ENCODE data around the gene CCDC60. TPM values are rescaled to one million over a fixed set of nuclear protein-coding genes. Genes with fewer than 3 reads are reported as not detected.
"Not testable (repeated sequence)": the region's sequence is repeated elsewhere in the genome, so short reads cannot be mapped to it uniquely, and the experiment has no call there.

CCDC60 gene
- total RNA-seq, 1 donor = not detected

GRCh38 chr12:119354172-119354571 is 19.6 kb downstream of the CCDC60 start:
- H3K4me3 ChIP-seq (ENCODE audit: low read depth, low read length) = no peak overlapping the region
- TF ChIP-seq CTCF (IDR thresholded peaks at IDR 0.05; ENCODE audit: insufficient read depth, low read length) = no peak
- DNase-seq (ENCODE audit: low read depth) = no peak

GRCh38 chr12:119360366-119360765 is 25.8 kb downstream of the CCDC60 start:
- not testable (repeated sequence) for DNase-seq (ENCODE audit: low read depth); H3K4me3 ChIP-seq (ENCODE audit: low read depth, low read length)

GRCh38 chr12:119363037-119363436 is 28.5 kb downstream of the CCDC60 start:
- no peak for DNase-seq (ENCODE audit: low read depth)
- TF ChIP-seq CTCF (IDR thresholded peaks at IDR 0.05; ENCODE audit: insufficient read depth, low read length) = no peak
- H3K4me3 ChIP-seq (ENCODE audit: low read depth, low read length) = no peak overlapping the region

GRCh38 chr12:119363490-119363889 is 29.0 kb downstream of the CCDC60 start:
- DNase-seq (ENCODE audit: low read depth) = no peak
- H3K4me3 ChIP-seq (ENCODE audit: low read depth, low read length) = no peak overlapping the region
- no peak for TF ChIP-seq CTCF (IDR thresholded peaks at IDR 0.05; ENCODE audit: insufficient read depth, low read length)

GRCh38 chr12:119365451-119365850 is 30.9 kb downstream of the CCDC60 start:
- no peak overlapping the region for H3K4me3 ChIP-seq (ENCODE audit: low read depth, low read length)
- DNase-seq (ENCODE audit: low read depth) = no peak
- no peak for TF ChIP-seq CTCF (IDR thresholded peaks at IDR 0.05; ENCODE audit: insufficient read depth, low read length)

GRCh38 chr12:119366007-119366406 is 31.5 kb downstream of the CCDC60 start:
- no peak for TF ChIP-seq CTCF (IDR thresholded peaks at IDR 0.05; ENCODE audit: insufficient read depth, low read length)
- DNase-seq (ENCODE audit: low read depth) = no peak
- H3K4me3 ChIP-seq (ENCODE audit: low read depth, low read length) = no peak overlapping the region

- no peak overlapping the region for H3K4me3 ChIP-seq (ENCODE audit: low read depth, low read length)
- no peak for DNase-seq (ENCODE audit: low read depth)
- no peak for TF ChIP-seq CTCF (IDR thresholded peaks at IDR 0.05; ENCODE audit: insufficient read depth, low read length)
Observed at GRCh38 chr12:119369161-119369560, 34.6 kb downstream of the CCDC60 start.
